NB4 (cell line): ENCODE measurements around the gene CD99.

ENCODE experiments used
- DNase-seq: peaks from one replicate; pipeline ENCODE4 v3.0.0; 2010; ENCODE audit warnings: low read depth
- H3K4me3 ChIP-seq: one replicate; pipeline ENCODE4 v1.5.1; 2011; ENCODE audit warnings: mild to moderate bottlenecking, low read depth, low read length, moderate library complexity
- MAX ChIP-seq: IDR thresholded peaks from 2 replicates; pipeline ENCODE4 v1.6.1; 2011; ENCODE audit warnings: low read depth, low read length
- MYC ChIP-seq: IDR thresholded peaks from 2 replicates; pipeline ENCODE4 v1.6.1; 2011; ENCODE audit warnings: low read depth, low read length
- POLR2A ChIP-seq: IDR thresholded peaks from 2 replicates; pipeline ENCODE4 v1.6.1; 2011; ENCODE audit warnings: mild to moderate bottlenecking; ENCODE audit not compliant: insufficient read length; ENCODE audit errors: extremely low read depth
- TF ChIP-seq, protein P1 (sequence below): IDR thresholded peaks from one replicate; pipeline ENCODE4 v1.5.1; 2012; ENCODE audit warnings: low read depth, low read length

CD99 gene

GRCh38 chrX:2782778-2783177, 91.7 kb downstream of the CD99 start:
- no peak overlapping the region for H3K4me3 ChIP-seq
- no peak for DNase-seq
- TF ChIP-seq, protein P1, sequence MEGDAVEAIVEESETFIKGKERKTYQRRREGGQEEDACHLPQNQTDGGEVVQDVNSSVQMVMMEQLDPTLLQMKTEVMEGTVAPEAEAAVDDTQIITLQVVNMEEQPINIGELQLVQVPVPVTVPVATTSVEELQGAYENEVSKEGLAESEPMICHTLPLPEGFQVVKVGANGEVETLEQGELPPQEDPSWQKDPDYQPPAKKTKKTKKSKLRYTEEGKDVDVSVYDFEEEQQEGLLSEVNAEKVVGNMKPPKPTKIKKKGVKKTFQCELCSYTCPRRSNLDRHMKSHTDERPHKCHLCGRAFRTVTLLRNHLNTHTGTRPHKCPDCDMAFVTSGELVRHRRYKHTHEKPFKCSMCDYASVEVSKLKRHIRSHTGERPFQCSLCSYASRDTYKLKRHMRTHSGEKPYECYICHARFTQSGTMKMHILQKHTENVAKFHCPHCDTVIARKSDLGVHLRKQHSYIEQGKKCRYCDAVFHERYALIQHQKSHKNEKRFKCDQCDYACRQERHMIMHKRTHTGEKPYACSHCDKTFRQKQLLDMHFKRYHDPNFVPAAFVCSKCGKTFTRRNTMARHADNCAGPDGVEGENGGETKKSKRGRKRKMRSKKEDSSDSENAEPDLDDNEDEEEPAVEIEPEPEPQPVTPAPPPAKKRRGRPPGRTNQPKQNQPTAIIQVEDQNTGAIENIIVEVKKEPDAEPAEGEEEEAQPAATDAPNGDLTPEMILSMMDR, result no peak
- TF ChIP-seq MAX (no peak), MYC (no peak), POLR2A (no peak)

DNA sequence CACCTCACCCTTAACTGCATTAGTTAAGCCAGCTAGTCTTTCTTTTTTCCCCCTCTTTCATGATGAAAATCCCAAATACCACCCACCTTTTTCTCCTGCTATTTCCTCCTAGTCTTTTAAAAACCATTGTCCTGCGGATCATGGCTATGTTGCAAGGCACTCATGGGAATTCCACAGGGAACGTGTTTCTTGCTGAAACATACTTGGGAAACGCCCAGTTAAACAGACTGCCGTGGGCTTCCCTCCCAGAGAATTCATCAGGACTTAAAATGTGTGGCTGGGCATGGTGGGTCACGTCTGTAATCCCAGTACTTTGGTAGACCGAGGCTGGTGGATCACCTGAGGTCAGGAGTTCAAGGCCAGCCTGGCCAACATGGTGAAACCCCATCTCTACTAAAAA, 92.9 kb downstream of the CD99 start:
- TF ChIP-seq POLR2A, result no peak
- no peak for TF ChIP-seq MYC
- TF ChIP-seq, protein P1, result no peak
- TF ChIP-seq MAX, result no peak
- no peak overlapping the region for H3K4me3 ChIP-seq
- DNase-seq, result no peak

DNA sequence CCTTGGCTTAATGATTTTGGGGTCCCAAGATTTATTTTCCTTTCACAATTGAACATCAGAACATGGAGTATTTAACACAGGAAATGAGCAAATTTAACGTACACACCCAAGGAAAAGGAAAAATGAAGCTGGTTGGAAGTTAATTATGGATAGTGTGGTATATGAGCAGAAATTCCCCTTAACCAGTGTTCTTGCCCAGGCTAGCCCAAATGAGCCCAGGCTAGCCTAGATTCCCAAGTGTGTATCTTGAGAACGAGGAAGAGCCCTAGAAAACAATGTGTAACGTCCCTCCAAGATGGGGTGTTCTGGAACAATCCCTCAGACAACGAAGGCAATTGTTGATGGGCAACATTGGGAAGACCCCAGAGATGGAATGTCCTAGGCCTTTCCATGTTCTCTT, 94.4 kb downstream of the CD99 start:
- TF ChIP-seq POLR2A (no peak), MAX (no peak), MYC (no peak)
- TF ChIP-seq, protein P1, result no peak
- no peak for DNase-seq
- no peak overlapping the region for H3K4me3 ChIP-seq

GRCh38 chrX:2788980-2789379, 97.9 kb downstream of the CD99 start:
- no peak for DNase-seq
- H3K4me3 ChIP-seq, result no peak overlapping the region
- TF ChIP-seq POLR2A (no peak), MYC (no peak), MAX (no peak)
- TF ChIP-seq, protein P1, result no peak

DNA sequence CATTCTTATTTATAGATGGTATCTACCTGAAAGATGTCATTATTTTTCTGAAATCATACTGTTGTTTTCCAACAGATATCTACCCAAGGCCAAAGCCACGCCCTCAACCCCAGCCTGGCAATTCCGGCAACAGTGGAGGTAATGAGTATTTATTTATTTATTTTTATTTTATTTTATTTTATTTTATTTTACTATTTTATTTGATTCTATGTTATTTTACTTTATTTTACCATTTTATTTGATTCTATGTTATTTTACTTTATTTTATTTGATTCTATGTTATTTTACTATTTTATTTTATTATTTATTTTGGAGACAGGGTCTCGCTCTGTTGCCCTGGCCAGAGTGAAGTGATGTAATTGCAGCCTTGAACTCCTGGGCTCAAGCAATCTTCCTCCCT, 98.5 kb downstream of the CD99 start:
- H3K4me3 ChIP-seq, result no peak overlapping the region
- TF ChIP-seq, protein P1, result no peak
- TF ChIP-seq MYC, result no peak
- TF ChIP-seq MAX, result no peak
- no peak for TF ChIP-seq POLR2A
- no peak for DNase-seq
